Activated CD8-positive, alpha-beta T cell treated with anti-CD3 and anti-CD28 coated beads for 36 hours (primary cell): ENCODE data around the gene FFAR1. TPM values are rescaled to one million over a fixed set of nuclear protein-coding genes. Genes with fewer than 3 reads are reported as not detected.

Source experiments
- ATAC-seq: fragments of 200-7000 bp; cut with Tn5 transposase; one replicate; pipeline ENCODE4 v1.10.0; 2021; ENCODE audit warnings: mild to moderate bottlenecking, moderate library complexity
- CTCF ChIA-PET: fragments of 350-600 bp; sonication (Branson Sonifier 250); formaldehyde crosslinking; loops from one replicate; lab custom pipeline; 2021; ENCODE audit warnings: antibody characterized with exemption; lab: Charles Lee
- POLR2A ChIA-PET: fragments of 350-600 bp; sonication (Branson Sonifier 250); formaldehyde crosslinking; loops from one replicate; lab custom pipeline; 2021; ENCODE audit warnings: antibody characterized with exemption; lab: Charles Lee
- DNase-seq: peaks from one replicate; pipeline ENCODE4 v3.0.0-alpha.2; 2020
- H3K27ac Mint-ChIP-seq: one replicate; pipeline ENCODE4 v1.8.0; 2021; ENCODE audit warnings: mild to moderate bottlenecking, mixed read lengths
- H3K27me3 Mint-ChIP-seq: one replicate; pipeline ENCODE4 v1.8.0; 2021; ENCODE audit warnings: mixed read lengths
- H3K36me3 Mint-ChIP-seq: one replicate; pipeline ENCODE4 v1.8.0; 2021; ENCODE audit warnings: low read depth, mixed read lengths
- H3K4me1 Mint-ChIP-seq: one replicate; pipeline ENCODE4 v1.8.0; 2021; ENCODE audit warnings: low read depth, mixed read lengths
- H3K4me3 Mint-ChIP-seq: one replicate; pipeline ENCODE4 v1.8.0; 2021; ENCODE audit warnings: mild to moderate bottlenecking, moderate library complexity, mixed read lengths
- H3K9me3 Mint-ChIP-seq: one replicate; pipeline ENCODE4 v1.8.0; 2021; ENCODE audit warnings: mixed read lengths
- intact Hi-C: fragments of 100-400 bp; cut with micrococcal nuclease; formaldehyde crosslinking; loops from one replicate; pipeline ENCODE4 v1.10.0; 2022
- total RNA-seq, 2 experiments: library from RNA; stranded (reverse); gene quantifications; one replicate each; pipeline ENCODE4 v1.2.3, GENCODE V29; 2021
- TF ChIP-seq, protein P1 (sequence below): fragments of 200-600 bp; IDR thresholded peaks from one replicate; pipeline ENCODE4 v1.8.0; 2022; ENCODE audit warnings: antibody characterized with exemption, mild to moderate bottlenecking

The FFAR1 gene
- total RNA-seq, 2 experiments from 2014 or later, result not detected

DNA sequence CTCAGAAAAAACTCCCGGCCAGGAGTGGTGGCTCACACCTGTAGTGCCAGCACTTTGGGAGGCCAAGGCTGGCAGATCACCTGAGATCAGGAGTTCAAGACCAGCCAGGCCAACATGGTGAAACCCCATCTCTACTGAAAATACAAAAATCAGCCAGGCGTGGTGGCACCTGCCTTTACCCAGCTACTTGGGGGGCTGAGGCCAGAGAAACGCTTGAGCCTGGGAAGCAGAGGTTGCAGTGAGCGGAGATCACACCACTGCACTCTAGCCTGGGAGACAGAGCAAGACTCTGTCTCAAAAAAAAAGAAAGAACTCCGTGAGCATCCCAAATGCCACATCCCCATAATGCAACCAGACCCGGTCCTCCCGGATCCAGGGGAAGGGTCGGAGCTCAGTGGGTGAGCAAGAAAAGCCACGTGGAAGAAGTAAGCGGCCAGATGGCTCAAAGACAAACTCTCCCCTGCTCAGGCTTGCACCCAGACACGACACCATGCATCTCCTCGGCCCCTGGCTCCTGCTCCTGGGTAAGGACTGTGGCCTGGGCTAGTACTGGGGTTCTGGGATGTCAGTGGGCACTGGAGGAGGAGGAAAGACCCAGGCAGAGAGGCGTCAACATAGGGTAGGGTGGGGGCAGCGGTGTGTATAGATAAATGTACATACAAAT, 16.0 kb upstream of the FFAR1 start:
- H3K9me3 Mint-ChIP-seq, result no peaks in the 10 kb centered on the region
- TF ChIP-seq, protein P1, sequence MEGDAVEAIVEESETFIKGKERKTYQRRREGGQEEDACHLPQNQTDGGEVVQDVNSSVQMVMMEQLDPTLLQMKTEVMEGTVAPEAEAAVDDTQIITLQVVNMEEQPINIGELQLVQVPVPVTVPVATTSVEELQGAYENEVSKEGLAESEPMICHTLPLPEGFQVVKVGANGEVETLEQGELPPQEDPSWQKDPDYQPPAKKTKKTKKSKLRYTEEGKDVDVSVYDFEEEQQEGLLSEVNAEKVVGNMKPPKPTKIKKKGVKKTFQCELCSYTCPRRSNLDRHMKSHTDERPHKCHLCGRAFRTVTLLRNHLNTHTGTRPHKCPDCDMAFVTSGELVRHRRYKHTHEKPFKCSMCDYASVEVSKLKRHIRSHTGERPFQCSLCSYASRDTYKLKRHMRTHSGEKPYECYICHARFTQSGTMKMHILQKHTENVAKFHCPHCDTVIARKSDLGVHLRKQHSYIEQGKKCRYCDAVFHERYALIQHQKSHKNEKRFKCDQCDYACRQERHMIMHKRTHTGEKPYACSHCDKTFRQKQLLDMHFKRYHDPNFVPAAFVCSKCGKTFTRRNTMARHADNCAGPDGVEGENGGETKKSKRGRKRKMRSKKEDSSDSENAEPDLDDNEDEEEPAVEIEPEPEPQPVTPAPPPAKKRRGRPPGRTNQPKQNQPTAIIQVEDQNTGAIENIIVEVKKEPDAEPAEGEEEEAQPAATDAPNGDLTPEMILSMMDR, result no peak
- ChIA-PET POLR2A (interaction anchor here (0.6 to 1.7 kb wide), 3 partner anchors 14 to 217 kb away, joined by 3 to 9 read pairs (median 4); no protein-coding TSS in a partner anchor), CTCF (interaction anchor here (1.8 kb wide), 1 partner anchor 164 kb away, joined by 8 read pairs; no protein-coding TSS in a partner anchor)
- no peak overlapping the region for H3K27ac Mint-ChIP-seq
- H3K4me1 Mint-ChIP-seq, result peaks cover 18% of the 10 kb centered on the region
- no peak for ATAC-seq
- no peaks in the 10 kb centered on the region for H3K36me3 Mint-ChIP-seq
- intact Hi-C loops, result no loop called here
- H3K27me3 Mint-ChIP-seq, result peaks cover 13% of the 10 kb centered on the region
- H3K4me3 Mint-ChIP-seq, result no peak overlapping the region
- DNase-seq, result no peak

DNA sequence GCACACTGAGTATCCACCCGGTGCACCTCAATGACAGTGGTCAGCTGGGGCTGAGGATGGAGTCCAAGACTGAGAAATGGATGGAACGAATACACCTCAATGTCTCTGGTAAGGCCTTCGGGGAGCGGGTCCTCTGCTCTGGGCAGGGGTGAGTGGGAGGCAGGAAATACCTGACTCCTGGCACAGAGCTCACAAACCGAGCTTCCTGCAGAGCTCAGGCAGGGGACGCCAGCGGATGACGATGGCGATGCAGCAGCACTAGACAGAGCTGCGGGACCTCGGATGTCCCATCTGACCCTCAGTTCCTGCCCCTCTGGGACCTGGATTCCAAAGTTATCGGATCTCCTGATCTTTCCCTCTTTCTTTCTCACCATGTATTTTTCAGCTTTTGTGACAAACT, 14.9 kb upstream of the FFAR1 start:
- ATAC-seq, result peak; percentile 91
- peak; percentile 76 for DNase-seq
- H3K27me3 Mint-ChIP-seq, result peaks cover 13% of the 10 kb centered on the region
- TF ChIP-seq, protein P1, result peak; percentile 24
- H3K36me3 Mint-ChIP-seq, result no peaks in the 10 kb centered on the region
- intact Hi-C loops, result no loop called here
- H3K4me1 Mint-ChIP-seq, result peaks cover 18% of the 10 kb centered on the region
- ChIA-PET CTCF (interaction anchor here (0.6 to 1.8 kb wide), 6 partner anchors 16 to 288 kb away, joined by 3 to 8 read pairs (median 4); no protein-coding TSS in a partner anchor), POLR2A (interaction anchor here (0.6 to 1.7 kb wide), 4 partner anchors 9 to 537 kb away, joined by 3 to 9 read pairs (median 3); no protein-coding TSS in a partner anchor)
- H3K9me3 Mint-ChIP-seq, result no peaks in the 10 kb centered on the region
- H3K4me3 Mint-ChIP-seq, result peak overlapping the region; percentile 17
- peak overlapping the region; percentile 78 for H3K27ac Mint-ChIP-seq

DNA sequence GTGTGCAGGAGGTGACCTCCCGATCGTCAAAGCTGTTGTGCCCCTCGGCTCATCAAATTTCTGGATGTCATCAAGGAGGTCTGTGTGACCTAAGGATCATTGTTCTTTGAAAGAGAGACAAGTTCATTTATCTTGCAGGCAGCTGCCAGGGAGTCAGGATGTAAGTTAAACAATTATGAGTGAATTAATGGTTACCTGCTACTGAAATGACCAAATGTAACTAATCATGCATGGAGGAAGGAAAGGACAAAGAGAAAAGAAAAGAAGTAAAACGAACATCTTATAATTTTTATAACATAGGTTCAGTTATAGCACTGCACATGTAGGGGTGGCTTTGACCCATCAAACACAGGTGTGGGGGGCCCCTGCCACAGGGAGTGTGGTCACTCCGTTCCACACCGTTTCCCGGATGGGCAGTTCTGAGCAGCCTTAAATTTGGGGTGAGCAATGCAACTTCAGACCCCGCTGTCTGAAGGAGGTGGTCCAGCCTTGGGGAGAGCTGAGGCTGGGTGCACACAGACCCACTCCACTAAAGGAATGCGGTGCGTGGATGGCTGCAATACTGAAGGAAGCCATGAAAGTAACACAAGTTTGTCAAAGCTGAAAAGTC, 13.5 kb upstream of the FFAR1 start:
- POLR2A ChIA-PET, result interaction anchor here (0.9 to 1.3 kb wide), 2 partner anchors 8 to 13 kb away, joined by 3 read pairs; no protein-coding TSS in a partner anchor
- intact Hi-C loops, result no loop called here
- no peak for DNase-seq
- Mint-ChIP-seq H3K9me3 (no peaks in the 10 kb centered on the region), H3K27ac (no peak overlapping the region), H3K27me3 (peaks cover 11% of the 10 kb centered on the region), H3K4me1 (peaks cover 11% of the 10 kb centered on the region), H3K4me3 (no peak overlapping the region), H3K36me3 (no peaks in the 10 kb centered on the region)
- CTCF ChIA-PET, result interaction anchor here (0.7 to 1.6 kb wide), 5 partner anchors 11 to 290 kb away, joined by 3 to 5 read pairs (median 4); partner anchors contain the start of genes FXYD7 and USF2
- TF ChIP-seq, protein P1, result no peak
- no peak for ATAC-seq

DNA sequence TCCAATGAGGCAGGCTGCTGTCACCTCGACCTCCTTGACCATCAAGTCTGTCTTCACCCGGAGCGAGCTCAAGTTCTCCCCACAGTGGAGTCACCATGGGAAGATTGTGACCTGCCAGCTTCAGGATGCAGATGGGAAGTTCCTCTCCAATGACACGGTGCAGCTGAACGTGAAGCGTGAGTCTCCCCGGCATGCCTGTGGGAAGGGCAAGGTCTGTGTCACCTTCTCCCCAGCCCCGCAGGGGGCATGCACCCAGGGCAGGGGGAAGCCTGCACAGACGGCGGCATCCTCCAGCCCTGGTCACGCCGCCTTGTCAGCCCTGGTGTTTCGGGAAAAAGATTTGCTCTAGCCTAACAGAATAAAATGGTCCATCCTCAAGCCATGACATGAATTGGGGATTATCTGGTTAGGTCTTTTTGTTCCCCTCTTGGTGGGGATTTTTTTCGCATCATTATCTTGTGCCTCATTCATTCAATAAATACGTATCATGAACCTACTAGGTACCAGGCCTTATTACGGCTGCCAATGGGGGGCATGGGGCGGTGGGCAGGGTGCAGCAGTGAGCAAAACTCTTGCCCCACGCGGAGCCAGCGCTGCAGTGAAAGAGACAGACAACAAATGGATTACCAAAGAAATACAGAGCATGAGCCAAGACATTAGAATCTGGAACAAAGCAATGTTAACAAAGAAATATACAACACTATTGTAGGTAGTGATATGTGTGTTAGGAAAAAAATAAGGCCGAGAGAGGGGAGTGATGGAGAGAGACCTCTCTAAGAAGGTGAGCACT, 11.3 kb upstream of the FFAR1 start:
- TF ChIP-seq, protein P1, result no peak
- no peak overlapping the region for H3K27ac Mint-ChIP-seq
- ChIA-PET POLR2A (interaction anchor here (1.2 to 1.9 kb wide), 2 partner anchors 9 to 10 kb away, joined by 4 to 7 read pairs; no protein-coding TSS in a partner anchor), CTCF (no interaction called here)
- peaks cover 5% of the 10 kb centered on the region for H3K27me3 Mint-ChIP-seq
- H3K4me3 Mint-ChIP-seq, result no peak overlapping the region
- H3K36me3 Mint-ChIP-seq, result no peaks in the 10 kb centered on the region
- no peaks in the 10 kb centered on the region for H3K9me3 Mint-ChIP-seq
- H3K4me1 Mint-ChIP-seq, result peaks cover 11% of the 10 kb centered on the region
- ATAC-seq (no peak), DNase-seq (no peak)
- intact Hi-C loops, result no loop called here
